Measurements from ENCODE around the gene SMDT1.
A peak's percentile ranks its signal among the peaks of the same experiment; 100 is the strongest.

Gene SMDT1

DNA sequence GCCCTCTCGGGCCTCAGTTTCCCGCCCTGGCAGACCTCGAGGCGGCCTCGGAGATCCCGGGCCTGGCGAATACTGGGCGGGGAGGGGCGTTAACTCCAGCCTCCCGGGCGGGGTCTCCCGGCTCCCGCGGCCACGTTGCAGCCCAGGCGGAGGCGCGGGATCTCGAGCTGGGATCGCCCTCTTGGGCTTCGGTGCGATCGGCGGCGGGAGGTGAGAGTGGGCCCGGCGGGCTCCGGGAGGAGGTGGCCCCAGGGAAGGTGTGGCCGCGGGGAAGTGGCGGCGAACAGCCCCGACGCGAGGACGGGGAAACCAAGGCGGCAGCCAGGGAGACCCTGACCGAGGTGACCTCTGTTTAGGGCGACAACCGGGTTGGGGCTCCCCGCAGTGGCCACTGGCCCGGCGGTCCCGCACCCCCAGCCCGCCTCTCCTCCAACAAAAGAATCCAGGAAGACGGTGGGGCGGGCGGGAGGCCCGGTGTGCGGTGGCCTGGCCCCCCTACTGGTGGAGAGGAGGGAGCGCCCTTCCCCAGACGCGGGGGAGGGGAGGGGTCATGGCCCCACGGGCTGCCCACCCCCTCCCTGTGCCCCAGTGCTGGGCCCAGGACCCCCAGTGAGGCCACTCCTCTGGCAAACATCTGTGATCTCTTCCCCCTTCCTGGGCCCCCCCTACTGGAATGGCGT lies 5.2 kb upstream of the SMDT1 start, which contains the start of gene PHETA2:
PHETA2 (plus strand) TSS at position 117 of the 680 bp plus-strand sequence. CDS start 3,046 bp downstream, outside the sequence.
- TF ChIP-seq, protein P1, sequence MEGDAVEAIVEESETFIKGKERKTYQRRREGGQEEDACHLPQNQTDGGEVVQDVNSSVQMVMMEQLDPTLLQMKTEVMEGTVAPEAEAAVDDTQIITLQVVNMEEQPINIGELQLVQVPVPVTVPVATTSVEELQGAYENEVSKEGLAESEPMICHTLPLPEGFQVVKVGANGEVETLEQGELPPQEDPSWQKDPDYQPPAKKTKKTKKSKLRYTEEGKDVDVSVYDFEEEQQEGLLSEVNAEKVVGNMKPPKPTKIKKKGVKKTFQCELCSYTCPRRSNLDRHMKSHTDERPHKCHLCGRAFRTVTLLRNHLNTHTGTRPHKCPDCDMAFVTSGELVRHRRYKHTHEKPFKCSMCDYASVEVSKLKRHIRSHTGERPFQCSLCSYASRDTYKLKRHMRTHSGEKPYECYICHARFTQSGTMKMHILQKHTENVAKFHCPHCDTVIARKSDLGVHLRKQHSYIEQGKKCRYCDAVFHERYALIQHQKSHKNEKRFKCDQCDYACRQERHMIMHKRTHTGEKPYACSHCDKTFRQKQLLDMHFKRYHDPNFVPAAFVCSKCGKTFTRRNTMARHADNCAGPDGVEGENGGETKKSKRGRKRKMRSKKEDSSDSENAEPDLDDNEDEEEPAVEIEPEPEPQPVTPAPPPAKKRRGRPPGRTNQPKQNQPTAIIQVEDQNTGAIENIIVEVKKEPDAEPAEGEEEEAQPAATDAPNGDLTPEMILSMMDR (IDR thresholded peaks at IDR 0.05; ENCODE audit: low read depth, low read length): no peak
- no peaks in the 10 kb centered on the region for H3K27me3 ChIP-seq
- H3K4me3 ChIP-seq (ENCODE audit: low read depth, low read length): no peak within 1 kb of the TSS
- peaks cover 9% of the 10 kb centered on the region for H3K4me1 ChIP-seq
- DNase-seq: no peak
- H3K36me3 ChIP-seq: no peaks in the 10 kb centered on the region
- no peaks in the 10 kb centered on the region for H3K9me3 ChIP-seq

DNA sequence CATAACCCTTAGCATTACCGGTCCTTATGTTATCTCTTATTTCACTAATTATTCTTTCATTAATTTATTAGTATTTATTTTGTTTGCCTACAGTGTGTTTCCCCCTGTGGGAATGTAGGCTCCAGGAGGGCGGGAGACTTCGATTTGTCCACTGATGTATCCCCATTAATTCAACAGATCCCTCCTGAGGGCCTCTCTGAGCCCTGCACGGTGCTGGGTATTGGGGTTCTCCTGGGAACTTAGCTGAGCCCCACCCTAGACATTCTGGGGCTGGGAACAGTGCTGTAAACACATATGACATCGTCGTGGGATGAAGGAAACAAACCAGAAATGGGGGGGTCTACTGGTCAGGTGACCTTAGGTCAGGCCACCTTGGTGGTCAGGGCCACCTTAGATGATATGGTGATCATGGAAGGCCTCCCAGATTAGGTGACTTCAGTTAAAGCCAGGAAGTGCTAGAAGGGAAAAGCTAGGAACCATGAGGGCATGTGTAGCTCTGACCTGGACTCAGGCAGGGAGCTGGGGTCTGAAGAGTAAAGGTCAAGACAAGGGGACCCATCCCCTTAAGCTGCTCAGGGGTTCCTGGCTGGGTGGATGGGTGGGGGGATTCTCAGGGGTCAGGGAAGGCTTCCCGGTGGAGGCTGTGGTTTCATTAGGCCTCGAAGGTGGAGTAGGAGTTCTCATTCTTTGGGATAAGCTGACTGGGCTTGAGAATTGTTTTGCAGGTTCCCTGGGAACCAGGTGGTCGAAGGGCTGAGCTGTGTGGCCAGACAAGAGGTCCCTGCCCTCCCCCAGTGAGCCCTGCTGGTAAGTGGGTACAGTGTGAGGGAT lies 4.4 kb upstream of the SMDT1 start:
- no peak overlapping the region for H3K4me3 ChIP-seq (ENCODE audit: low read depth, low read length)
- TF ChIP-seq, protein P1 (IDR thresholded peaks at IDR 0.05; ENCODE audit: low read depth, low read length): no peak
- H3K27me3 ChIP-seq: no peaks in the 10 kb centered on the region
- no peaks in the 10 kb centered on the region for H3K36me3 ChIP-seq
- peaks cover 9% of the 10 kb centered on the region for H3K4me1 ChIP-seq
- no peak for DNase-seq
- no peaks in the 10 kb centered on the region for H3K9me3 ChIP-seq

DNA sequence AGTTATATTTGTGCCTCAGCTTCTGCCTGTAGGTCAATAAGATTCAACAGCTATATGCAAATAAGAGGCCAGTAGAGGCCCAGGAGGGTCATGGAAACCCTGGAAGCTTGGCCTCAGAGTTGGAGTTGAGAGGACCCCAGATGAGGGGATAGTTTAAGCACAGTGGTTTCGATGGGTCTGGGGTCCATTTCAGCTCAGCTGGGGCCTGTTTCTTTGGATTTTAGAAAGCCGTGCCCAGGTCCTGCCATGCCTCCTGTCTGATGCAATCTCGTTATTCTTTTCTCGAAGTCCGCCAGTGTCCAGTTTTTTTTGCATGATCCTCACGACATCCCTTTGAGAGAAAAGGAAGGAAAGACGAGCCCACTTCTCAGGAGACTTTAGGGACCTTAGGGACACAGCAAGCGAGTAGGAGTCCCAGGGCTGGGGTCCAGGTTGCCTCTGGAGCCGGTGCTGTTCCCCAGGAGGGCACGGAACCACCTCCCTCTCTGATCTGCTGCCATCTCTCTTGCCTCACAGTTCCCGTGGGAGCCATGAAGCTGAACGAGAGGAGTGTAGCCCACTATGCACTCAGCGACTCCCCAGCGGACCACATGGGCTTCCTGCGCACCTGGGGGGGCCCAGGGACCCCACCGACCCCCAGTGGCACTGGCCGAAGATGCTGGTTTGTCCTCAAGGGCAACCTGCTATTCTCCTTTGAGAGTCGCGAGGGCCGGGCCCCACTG lies 2.6 kb upstream of the SMDT1 start:
- Histone ChIP-seq H3K9me3 (no peaks in the 10 kb centered on the region), H3K36me3 (peaks cover 4% of the 10 kb centered on the region), H3K4me3 (ENCODE audit: low read depth, low read length) (no peak overlapping the region), H3K27me3 (no peaks in the 10 kb centered on the region), H3K4me1 (peaks cover 6% of the 10 kb centered on the region)
- TF ChIP-seq, protein P1 (IDR thresholded peaks at IDR 0.05; ENCODE audit: low read depth, low read length): no peak
- no peak for DNase-seq

DNA sequence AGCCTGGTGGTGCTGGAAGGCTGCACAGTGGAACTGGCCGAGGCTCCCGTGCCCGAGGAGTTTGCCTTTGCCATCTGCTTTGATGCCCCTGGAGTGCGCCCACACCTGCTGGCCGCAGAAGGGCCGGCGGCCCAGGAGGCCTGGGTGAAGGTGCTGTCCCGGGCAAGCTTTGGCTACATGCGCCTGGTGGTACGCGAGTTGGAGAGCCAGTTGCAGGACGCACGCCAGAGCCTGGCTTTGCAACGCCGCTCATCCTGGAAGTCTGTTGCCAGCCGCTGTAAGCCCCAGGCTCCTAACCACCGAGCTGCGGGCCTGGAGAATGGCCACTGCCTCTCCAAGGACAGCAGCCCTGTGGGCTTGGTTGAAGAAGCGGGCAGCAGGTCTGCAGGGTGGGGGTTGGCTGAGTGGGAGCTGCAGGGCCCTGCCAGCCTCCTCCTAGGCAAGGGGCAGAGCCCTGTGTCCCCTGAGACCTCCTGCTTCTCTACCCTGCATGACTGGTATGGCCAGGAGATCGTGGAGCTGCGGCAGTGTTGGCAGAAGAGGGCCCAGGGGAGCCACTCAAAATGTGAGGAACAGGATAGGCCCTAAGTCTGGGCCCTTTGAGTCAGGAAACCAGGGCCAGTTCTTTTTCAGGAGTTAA lies 1.9 kb upstream of the SMDT1 start:
- Histone ChIP-seq H3K36me3 (peaks cover 11% of the 10 kb centered on the region), H3K4me1 (peaks cover 6% of the 10 kb centered on the region), H3K9me3 (no peaks in the 10 kb centered on the region), H3K27me3 (no peaks in the 10 kb centered on the region), H3K4me3 (ENCODE audit: low read depth, low read length) (no peak overlapping the region)
- no peak for DNase-seq
- TF ChIP-seq, protein P1 (IDR thresholded peaks at IDR 0.05; ENCODE audit: low read depth, low read length): no peak

DNA sequence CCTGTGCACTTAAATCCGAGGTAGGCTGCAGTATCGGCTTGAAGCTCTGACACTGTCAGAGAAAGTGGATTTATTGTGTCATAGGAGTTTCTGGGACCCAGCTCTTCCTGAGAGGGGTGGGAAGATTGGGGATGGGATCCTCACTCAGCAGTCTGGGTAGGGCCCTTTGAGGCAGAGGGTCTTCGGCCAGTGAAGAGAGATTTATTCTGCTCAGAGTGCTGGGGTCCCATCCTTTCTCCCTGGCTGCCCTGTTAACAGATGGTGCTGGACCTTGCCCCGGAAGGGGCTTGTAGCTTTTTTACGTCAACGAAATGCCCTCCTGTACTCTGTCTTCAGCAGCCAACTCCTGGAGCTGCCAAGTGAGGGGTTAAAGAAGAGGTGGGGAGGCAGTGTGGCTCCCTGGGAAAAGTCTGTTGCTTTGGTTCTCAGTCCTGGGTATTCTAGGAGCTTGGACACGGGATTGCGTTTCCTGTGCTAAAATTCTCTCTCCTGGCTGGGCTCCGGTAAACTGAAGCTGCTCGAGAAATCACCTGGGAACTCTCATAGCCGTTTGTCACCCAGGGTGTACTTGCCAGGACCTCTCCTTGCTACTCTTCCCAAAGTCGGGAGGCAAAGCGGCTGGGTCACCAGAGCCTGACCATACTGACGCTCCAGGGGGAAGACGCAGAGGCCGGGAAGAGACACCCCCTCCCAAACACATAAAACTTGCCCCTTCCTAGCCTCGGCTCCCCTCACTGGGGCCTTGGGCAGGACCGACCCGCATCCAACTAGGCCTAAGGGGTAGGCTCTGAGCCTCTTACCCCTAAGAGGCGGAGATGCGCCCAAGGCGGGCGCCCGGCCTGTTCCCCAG lies 806 bp upstream of the SMDT1 start:
- TF ChIP-seq, protein P1 (IDR thresholded peaks at IDR 0.05; ENCODE audit: low read depth, low read length): no peak
- Histone ChIP-seq H3K27me3 (no peaks in the 10 kb centered on the region), H3K4me1 (peaks cover 6% of the 10 kb centered on the region), H3K4me3 (ENCODE audit: low read depth, low read length) (peak overlapping the region; percentile 89), H3K9me3 (no peaks in the 10 kb centered on the region), H3K36me3 (peaks cover 22% of the 10 kb centered on the region)
- no peak for DNase-seq
